GM11168 (cell line): ENCODE measurements around the gene CELF1.
"Not testable (repeated sequence)": the region's sequence is repeated elsewhere in the genome, so short reads cannot be mapped to it uniquely, and the experiment has no call there.

Experiments used
- in situ Hi-C: fragments of 300-500 bp; cut with MboI; formaldehyde crosslinking; loops from one replicate; pipeline ENCODE4 v1.12.0; 2022; ENCODE audit warnings: low sequenced_read_pairs; ENCODE audit not compliant: unreplicated experiment

Gene CELF1

GRCh38 chr11:47545298-47545697 is 7.6 kb downstream of the CELF1 start:
- in situ Hi-C loops = no loop called here

DNA sequence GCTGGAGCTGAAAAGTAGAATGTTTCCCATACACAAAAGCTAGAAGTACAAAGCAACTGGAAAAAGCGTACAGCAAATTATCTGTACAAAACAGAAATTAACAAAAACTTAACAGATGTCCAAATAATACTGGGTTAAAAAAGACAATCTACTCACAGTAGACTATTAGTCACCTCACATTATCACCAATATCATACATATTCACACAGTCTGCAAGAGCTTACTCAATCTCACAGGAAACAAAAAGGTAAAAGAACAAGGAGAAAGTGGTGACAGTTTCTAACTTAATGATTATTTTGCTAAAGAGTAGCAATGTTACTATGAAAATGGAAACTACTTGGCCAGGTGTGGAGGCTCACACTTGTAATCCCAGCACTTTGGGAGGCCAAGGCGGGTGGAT is 11.9 kb downstream of the CELF1 start:
- in situ Hi-C loops = no loop called here

DNA sequence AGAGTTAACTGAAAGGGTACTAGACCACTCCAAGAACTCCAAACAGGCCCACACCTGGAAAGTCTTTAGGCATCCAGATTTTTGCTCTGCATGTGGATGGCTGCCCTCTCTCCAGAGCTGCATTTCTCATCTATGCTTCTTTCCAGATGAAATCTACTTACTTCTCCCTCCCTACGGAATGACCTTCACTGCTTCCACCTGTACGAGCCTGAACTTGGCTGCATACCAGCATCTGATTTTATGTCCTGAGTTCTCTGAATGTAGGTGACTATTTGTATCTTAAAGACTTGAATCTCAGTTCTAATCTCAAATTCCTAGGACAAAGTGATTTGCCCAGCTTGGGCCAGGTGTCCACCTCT is 13.3 kb downstream of the CELF1 start:
- in situ Hi-C loops = no loop called here

GRCh38 chr11:47538741-47539565 is 14.0 kb downstream of the CELF1 start:
- in situ Hi-C loops = no loop called here

DNA sequence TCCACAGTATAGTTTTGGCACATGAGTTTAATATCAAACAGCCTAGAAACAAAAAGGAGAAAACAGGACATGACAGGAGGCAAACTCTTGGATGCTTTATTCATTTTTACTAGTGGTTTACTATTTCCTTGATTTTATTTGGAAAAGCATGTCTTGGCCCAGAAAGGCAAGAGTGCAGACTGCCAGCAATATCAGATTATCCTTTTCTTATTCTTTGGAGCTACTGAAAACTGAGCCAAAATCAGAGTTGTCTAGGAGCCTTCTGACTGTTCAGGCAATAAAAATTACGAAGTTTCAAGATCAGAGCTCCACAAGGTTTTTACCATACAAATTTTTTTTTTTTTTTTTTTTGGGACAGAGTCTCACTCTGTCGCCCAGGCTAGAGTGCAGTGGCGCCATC is 16.0 kb downstream of the CELF1 start:
- in situ Hi-C loops = no loop called here

DNA sequence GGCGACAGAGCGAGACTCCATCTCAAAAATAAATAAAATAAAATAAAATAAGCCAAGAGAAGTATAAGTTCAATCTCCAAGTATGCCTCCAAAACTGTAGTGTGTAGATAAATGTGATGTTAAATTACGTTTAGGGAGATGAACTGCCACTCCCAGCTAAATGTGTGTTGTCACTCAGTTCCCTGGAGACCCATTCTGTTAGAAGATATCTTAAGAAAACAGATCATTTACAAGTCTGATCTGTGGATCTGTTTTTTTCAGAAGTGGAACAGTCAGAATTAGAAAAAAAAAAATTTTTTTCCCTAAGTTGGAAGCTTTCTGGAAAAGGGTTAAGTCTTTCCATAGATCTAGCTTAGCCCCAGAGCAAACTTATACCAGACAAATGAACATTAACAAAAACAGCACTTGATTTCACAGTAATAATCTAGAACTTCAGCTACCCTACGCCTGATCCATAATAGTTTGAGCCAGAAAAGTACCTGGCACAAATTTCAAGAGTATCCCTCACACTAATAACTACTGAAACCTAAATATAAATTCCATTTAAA is 18.2 kb downstream of the CELF1 start:
- in situ Hi-C loops = no loop called here

DNA sequence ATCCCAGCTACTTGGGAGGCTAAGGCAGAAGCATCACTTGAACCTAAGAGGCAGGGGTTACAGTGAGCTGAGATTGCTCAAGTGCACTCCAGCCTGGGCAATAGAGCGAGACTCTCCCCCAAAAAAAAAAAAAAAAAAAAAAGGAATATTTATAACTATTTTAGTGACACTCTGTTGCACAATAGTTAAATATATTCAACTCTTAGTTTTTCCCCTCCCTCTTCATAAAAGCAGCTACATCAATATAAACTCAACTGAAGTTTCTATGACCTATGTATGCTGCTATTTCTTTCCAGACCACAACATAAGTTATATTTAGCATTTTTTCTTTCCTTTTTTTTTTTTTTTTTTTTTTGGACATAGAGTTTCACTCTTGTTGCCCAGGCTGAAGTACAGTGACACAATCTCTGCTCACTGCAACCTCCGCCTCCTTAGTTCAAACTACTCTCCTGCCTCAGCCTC is 19.2 kb downstream of the CELF1 start:
- in situ Hi-C loops = no loop called here

DNA sequence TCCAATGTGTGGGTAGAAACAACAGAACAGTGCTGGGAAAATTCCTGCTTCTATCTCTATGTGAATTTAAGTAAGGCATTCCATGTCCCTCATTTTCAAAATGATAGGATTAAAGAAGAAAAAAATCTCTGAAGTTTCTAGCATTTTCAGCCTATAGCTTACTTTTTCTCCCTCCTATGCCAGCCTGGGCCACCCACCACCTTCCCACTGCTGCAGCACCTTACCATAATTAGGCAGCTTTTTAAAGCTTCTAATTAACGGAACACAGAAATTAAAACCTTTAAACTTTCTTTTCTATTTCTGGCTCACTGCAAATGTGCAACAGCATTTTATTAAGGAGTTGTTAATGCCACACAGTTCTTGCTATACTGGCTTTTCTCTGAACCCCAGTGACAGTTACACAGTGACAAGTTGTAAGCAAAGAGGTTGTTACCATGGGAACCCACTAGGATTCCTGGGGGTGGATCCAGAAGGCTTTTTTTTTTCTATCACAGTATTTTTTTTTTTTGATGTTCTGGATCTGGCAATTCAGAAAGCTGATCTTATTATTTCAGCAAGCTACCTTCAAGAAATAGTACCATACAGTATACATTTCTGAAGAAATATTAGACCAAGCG is 20.2 kb downstream of the CELF1 start:
- in situ Hi-C loops = no loop called here

- in situ Hi-C loops = no loop called here
These were observed 21.3 kb downstream of the CELF1 start for GRCh38 chr11:47531666-47532065.

GRCh38 chr11:47530721-47531120 is 22.2 kb downstream of the CELF1 start:
- in situ Hi-C loops = not testable (repeated sequence)

DNA sequence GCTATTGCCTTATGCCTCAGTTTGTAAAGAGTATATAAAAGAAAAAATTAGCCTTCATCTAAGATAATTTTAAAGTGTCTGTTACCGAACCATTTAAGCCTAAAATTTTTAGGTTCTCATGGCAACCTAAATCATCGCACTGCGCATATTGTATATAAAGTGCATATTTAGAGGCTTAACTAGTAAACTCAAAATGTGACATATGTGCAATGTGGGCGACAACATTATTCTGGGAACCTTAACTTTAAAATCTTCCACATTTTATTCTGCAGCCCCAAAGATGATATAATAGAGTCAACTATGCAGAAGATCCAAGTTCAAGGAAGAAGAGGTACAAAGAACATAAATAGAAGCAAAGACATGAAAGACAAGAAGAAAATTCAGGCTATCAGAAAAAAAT is 23.0 kb downstream of the CELF1 start:
- in situ Hi-C loops = no loop called here

- in situ Hi-C loops = no loop called here
These were observed 25.7 kb downstream of the CELF1 start for GRCh38 chr11:47527186-47527585.

DNA sequence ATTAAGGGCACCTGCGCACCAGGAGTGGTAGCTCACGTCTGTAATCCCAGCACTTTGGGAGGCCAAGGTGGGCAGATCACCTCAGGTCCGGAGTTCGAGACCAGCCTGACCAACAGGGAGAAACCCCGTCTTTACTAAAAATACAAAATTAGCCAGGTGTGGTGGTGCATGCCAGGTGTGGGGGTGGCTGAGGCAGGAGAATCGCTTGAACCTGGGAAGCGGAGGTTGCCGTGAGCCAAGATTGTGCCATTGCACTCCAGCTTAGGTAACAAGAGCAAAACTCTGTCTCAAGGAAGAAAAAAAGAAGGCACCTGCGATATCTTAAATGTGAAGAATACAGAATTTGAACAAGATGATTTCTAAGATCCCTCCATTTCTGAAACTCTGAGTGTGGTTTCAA is 26.9 kb downstream of the CELF1 start:
- in situ Hi-C loops = not testable (repeated sequence)

GRCh38 chr11:47524291-47524874 is 28.5 kb downstream of the CELF1 start:
- in situ Hi-C loops = no loop called here

DNA sequence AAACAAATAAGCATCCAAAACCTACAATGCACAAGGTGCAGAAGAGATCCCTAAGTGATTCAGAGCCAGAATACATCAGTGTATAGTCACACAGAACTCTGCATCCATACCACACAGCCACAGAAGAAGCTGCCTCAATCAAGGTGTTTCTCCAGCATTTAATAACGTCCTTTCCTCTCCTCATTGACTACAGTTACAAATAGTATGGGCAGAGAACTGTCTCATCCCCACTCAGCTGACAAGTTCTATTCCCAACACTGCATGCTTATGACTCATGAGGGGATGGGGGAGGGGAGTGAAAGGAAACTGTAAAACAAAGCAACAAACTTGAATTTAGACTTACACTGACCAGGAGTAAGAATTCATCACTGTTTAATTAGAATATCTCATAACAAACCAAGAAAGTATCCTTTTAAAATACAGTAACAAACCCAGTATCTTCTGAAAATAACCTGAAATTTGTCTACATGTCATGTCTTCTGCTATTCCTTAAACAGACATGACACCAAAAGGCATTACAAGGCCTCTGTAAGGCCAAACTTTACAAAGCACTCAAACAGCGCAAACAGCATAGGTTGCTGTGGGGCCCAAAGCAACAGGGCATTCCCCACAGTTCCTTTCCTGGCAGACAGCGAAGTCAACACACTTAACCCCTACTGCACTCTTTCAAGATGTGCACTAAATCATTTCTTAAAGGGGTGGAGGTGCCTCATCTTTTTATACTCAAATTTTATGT is 29.3 kb downstream of the CELF1 start:
- in situ Hi-C loops = no loop called here

DNA sequence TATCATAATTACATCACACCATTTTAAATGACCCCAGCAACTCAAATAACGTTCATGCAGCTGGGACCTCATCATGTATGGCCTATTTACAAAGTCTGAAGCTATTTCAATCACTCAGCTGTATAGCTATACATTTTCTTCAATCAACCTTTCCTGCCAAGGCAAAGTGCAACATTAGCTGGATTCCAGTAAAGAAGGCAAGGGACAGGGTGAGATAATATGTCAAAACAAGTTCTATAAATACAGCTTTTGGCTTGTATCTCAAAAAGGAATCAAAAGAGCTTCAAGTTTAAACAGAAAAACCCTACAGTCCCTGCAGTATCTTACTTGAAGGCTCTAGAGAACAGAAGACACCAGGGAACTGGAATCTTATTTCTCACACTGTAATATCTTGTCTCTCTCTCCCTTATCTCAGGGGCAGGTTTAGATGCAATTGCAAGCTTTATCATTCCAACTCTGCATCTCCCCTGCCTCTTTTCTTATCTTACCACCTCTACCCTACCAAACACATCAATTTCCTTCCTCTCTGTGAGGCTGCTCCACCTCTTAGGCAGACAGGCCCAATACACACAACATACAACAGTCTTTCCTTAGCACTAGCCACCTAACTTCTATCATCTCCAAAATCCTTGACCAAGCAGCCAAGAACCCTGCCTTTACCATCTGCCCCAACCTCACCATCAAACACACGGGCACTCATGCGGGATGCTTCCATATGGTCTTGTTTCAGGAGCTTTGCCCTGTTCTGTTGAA is 34.5 kb downstream of the CELF1 start:
- in situ Hi-C loops = no loop called here

- in situ Hi-C loops = no loop called here
These were observed 35.7 kb downstream of the CELF1 start for GRCh38 chr11:47516984-47517853.

GRCh38 chr11:47516155-47516554 is 36.8 kb downstream of the CELF1 start:
- in situ Hi-C loops = no loop called here
